HEK293T (cell line): ENCODE measurements around the gene EVA1C.

Experiments
- ARNT ChIP-seq: fragments of 450-650 bp; IDR thresholded peaks from 2 replicates; pipeline ENCODE4 v1.6.1; 2017; ENCODE audit warnings: mild to moderate bottlenecking
- FOXA1 ChIP-seq: fragments of 450-650 bp; IDR thresholded peaks from 2 replicates; pipeline ENCODE4 v1.6.1; 2016; ENCODE audit warnings: mild to moderate bottlenecking
- FOXK2 ChIP-seq: fragments of 450-650 bp; IDR thresholded peaks from 2 replicates; pipeline ENCODE4 v1.6.1; 2016; ENCODE audit warnings: mild to moderate bottlenecking
- FOXM1 ChIP-seq: fragments of 450-650 bp; IDR thresholded peaks from 2 replicates; pipeline ENCODE4 v1.6.1; 2017; ENCODE audit warnings: mild to moderate bottlenecking, borderline replicate concordance
- HDGF ChIP-seq: fragments of 450-650 bp; IDR thresholded peaks from 2 replicates; pipeline ENCODE4 v1.6.1; 2017; ENCODE audit warnings: antibody characterized with exemption, borderline replicate concordance
- SP1 ChIP-seq: fragments of 450-650 bp; IDR thresholded peaks from 2 replicates; pipeline ENCODE4 v1.6.1; 2017
- SUZ12 ChIP-seq: fragments of 450-650 bp; IDR thresholded peaks from 2 replicates; pipeline ENCODE4 v1.6.1; 2016; ENCODE audit warnings: mild to moderate bottlenecking
- TARDBP ChIP-seq: fragments of 450-650 bp; IDR thresholded peaks from 2 replicates; pipeline ENCODE4 v1.6.1; 2016
- TF ChIP-seq, protein P1 (sequence below): fragments of 450-650 bp; IDR thresholded peaks from 2 replicates; pipeline ENCODE4 v1.6.1; 2016

DNA sequence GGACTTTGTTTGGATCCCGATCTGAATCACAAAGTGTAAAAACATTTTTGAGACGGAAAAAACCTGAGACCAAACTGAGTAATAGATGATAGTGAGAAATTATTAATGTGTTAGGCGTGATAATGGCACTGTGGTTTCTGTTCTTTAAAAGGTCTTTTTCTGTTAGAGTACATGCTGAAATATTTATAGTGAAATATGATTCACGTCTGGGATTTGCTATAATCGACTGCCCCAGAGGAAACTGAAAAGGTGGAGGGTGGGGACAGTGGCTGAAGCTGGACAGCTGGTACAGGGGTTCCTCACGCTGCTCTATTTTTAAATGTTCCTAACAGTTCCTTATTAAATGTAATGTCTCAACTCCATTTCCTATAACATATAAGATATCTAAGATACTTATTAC is 30.9 kb upstream of the EVA1C start:
- TF ChIP-seq FOXK2 (no peak), HDGF (no peak), SP1 (no peak), TARDBP (no peak), FOXA1 (no peak), FOXM1 (no peak), ARNT (no peak), SUZ12 (no peak)
- TF ChIP-seq, protein P1, sequence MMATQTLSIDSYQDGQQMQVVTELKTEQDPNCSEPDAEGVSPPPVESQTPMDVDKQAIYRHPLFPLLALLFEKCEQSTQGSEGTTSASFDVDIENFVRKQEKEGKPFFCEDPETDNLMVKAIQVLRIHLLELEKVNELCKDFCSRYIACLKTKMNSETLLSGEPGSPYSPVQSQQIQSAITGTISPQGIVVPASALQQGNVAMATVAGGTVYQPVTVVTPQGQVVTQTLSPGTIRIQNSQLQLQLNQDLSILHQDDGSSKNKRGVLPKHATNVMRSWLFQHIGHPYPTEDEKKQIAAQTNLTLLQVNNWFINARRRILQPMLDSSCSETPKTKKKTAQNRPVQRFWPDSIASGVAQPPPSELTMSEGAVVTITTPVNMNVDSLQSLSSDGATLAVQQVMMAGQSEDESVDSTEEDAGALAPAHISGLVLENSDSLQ: no peak
